Gastrocnemius medialis (tissue), 4 donors: ENCODE results near the gene SAP30BP.

Experiments used
- POLR2A ChIP-seq, 2 donors: fragments of 450-650 bp; IDR thresholded peaks; one replicate each; pipeline ENCODE4 v1.6.1; 2017; ENCODE audit warnings: antibody characterized with exemption in 2 of 2, mild to moderate bottlenecking in 2 of 2, moderate library complexity in 2 of 2
- TF ChIP-seq, protein P1 (sequence below), 5 experiments: fragments of 450-650 bp in 3 of 5; fragments of 200-600 bp in 2 of 5; sonication (generic) in 2 of 5; IDR thresholded peaks in 4 of 5; conservative IDR thresholded peaks in 1 of 5; 1 replicate in 4 of 5; 2 replicates in 1 of 5; pipeline ENCODE4 v1.5.1; 2016 to 2019; ENCODE audit warnings: antibody characterized with exemption in 5 of 5, mild to moderate bottlenecking in 3 of 5, moderate library complexity in 3 of 5

DNA sequence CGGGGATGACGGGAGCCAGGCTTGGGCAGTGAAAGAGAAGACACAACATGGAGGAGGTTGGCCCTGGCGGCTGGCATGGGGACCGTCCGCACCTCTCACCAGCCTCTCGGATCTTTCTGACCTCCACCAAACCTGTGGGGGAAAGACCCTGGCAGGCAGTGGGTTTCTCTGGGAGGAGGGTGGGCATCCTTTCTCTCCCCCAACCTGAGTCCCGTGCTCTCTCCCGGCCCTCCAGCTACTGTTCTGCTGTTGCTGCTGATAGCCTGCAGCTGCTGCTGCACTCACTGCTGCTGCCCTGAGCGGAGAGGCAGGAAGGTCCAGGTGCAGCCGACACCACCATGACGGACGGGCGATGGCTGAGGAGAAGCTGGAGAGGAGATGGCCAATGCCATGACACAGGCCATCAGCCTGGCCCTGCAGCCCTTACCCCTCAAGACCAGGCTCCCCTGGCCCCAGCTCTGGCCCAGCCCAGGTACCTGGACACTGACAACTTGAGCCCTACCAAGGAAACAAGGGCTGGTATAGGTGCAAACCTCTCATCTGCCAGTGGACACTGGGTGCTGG, 26.5 kb upstream of the SAP30BP start:
- no peak for TF ChIP-seq POLR2A (IDR thresholded peaks at IDR 0.05)
- TF ChIP-seq, protein P1, sequence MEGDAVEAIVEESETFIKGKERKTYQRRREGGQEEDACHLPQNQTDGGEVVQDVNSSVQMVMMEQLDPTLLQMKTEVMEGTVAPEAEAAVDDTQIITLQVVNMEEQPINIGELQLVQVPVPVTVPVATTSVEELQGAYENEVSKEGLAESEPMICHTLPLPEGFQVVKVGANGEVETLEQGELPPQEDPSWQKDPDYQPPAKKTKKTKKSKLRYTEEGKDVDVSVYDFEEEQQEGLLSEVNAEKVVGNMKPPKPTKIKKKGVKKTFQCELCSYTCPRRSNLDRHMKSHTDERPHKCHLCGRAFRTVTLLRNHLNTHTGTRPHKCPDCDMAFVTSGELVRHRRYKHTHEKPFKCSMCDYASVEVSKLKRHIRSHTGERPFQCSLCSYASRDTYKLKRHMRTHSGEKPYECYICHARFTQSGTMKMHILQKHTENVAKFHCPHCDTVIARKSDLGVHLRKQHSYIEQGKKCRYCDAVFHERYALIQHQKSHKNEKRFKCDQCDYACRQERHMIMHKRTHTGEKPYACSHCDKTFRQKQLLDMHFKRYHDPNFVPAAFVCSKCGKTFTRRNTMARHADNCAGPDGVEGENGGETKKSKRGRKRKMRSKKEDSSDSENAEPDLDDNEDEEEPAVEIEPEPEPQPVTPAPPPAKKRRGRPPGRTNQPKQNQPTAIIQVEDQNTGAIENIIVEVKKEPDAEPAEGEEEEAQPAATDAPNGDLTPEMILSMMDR (IDR thresholded peaks at IDR 0.05 in 4 of 5, conservative IDR thresholded peaks at IDR 0.05 in 1 of 5), result no peak
